Suprapubic skin (tissue), 4 donors: Measurements from ENCODE around the gene CAMK2D. TPM values are rescaled to one million over a fixed set of nuclear protein-coding genes. Genes with fewer than 3 reads are reported as not detected.

Experiments used
- DNase-seq, 2 donors: peaks; one replicate each; pipeline ENCODE4 v3.0.0-alpha.2; 2019; ENCODE audit warnings: low spot score in 2 of 2
- H3K27ac ChIP-seq: fragments of 200-600 bp; sonication (generic); one replicate; pipeline ENCODE4 v1.5.1; 2019
- H3K27me3 ChIP-seq: fragments of 200-600 bp; sonication (generic); one replicate; pipeline ENCODE4 v1.5.1; 2019
- H3K36me3 ChIP-seq: fragments of 200-600 bp; sonication (generic); one replicate; pipeline ENCODE4 v1.5.1; 2019
- H3K4me1 ChIP-seq: fragments of 200-600 bp; sonication (generic); one replicate; pipeline ENCODE4 v1.5.1; 2019
- H3K4me3 ChIP-seq: fragments of 200-600 bp; sonication (generic); one replicate; pipeline ENCODE4 v1.5.1; 2019; ENCODE audit warnings: mild to moderate bottlenecking
- H3K9me3 ChIP-seq: fragments of 200-600 bp; sonication (generic); one replicate; pipeline ENCODE4 v1.5.1; 2019
- CTCF ChIP-seq, 2 donors: fragments of 200-600 bp in 1 of 2; fragments of 450-650 bp in 1 of 2; sonication (generic) in 1 of 2; IDR thresholded peaks; one replicate each; pipeline ENCODE4 v1.5.1; 2016 to 2019; ENCODE audit warnings: antibody characterized with exemption in 2 of 2, mild to moderate bottlenecking in 1 of 2, moderate library complexity in 1 of 2
- EP300 ChIP-seq: sonication (generic); formaldehyde crosslinking; IDR thresholded peaks from one replicate; pipeline ENCODE4 v1.6.1; 2017; ENCODE audit warnings: antibody characterized with exemption
- POLR2A ChIP-seq, 2 donors: fragments of 450-650 bp; IDR thresholded peaks; one replicate each; pipeline ENCODE4 v1.6.1; 2017; ENCODE audit warnings: antibody characterized with exemption in 2 of 2, mild to moderate bottlenecking in 2 of 2, moderate library complexity in 2 of 2
- POLR2AphosphoS5 ChIP-seq, 3 donors: sonication (generic); formaldehyde crosslinking; IDR thresholded peaks; one replicate each; pipeline ENCODE4 v1.6.1; 2017; ENCODE audit warnings: antibody characterized with exemption in 3 of 3
- WGBS: methylation state at CpG from one replicate; pipeline ENCODE4 v1.1.5; 2018; 5-methylcytosine and 5-hydroxymethylcytosine counted together
- total RNA-seq, 4 donors: library from RNA; depleted of rRNA; stranded (reverse); fragments of >200 nt; gene quantifications; one replicate each; pipeline ENCODE4 v1.1.0, GENCODE V29; 2016

Gene CAMK2D
- total RNA-seq, 4 donors from 2014 or later = 21.5 to 38.2 (median 30.5) TPM

GRCh38 chr4:113423631-113424030, 337.9 kb downstream of the CAMK2D start:
- Histone ChIP-seq H3K4me1 (no peaks in the 10 kb centered on the region), H3K27ac (no peak overlapping the region), H3K9me3 (no peaks in the 10 kb centered on the region), H3K4me3 (no peak overlapping the region), H3K27me3 (no peaks in the 10 kb centered on the region), H3K36me3 (no peaks in the 10 kb centered on the region)
- no peak for DNase-seq
- TF ChIP-seq POLR2AphosphoS5 (IDR thresholded peaks at IDR 0.05) (no peak), POLR2A (IDR thresholded peaks at IDR 0.05) (no peak), EP300 (no peak), CTCF (IDR thresholded peaks at IDR 0.05) (no peak)
- WGBS = 73% methylated on average over 1 of the region's 1 CpG

- Histone ChIP-seq H3K27me3 (no peaks in the 10 kb centered on the region), H3K27ac (no peak overlapping the region), H3K4me1 (no peaks in the 10 kb centered on the region), H3K4me3 (no peak overlapping the region), H3K9me3 (no peaks in the 10 kb centered on the region), H3K36me3 (no peaks in the 10 kb centered on the region)
- TF ChIP-seq CTCF (IDR thresholded peaks at IDR 0.05) (no peak), EP300 (no peak), POLR2AphosphoS5 (IDR thresholded peaks at IDR 0.05) (no peak), POLR2A (IDR thresholded peaks at IDR 0.05) (no peak)
- DNase-seq = no peak
These were observed 340.6 kb downstream of the CAMK2D start for GRCh38 chr4:113420938-113421337.

- no peak for DNase-seq
- Histone ChIP-seq H3K36me3 (no peaks in the 10 kb centered on the region), H3K4me3 (no peak overlapping the region), H3K27ac (no peak overlapping the region), H3K27me3 (no peaks in the 10 kb centered on the region), H3K4me1 (no peaks in the 10 kb centered on the region), H3K9me3 (no peaks in the 10 kb centered on the region)
- WGBS = 91% methylated on average over 2 of the region's 2 CpGs
- no peak for TF ChIP-seq EP300
- no peak for TF ChIP-seq CTCF (IDR thresholded peaks at IDR 0.05)
- no peak for TF ChIP-seq POLR2A (IDR thresholded peaks at IDR 0.05)
- TF ChIP-seq POLR2AphosphoS5 (IDR thresholded peaks at IDR 0.05) = no peak
These were observed 341.9 kb downstream of the CAMK2D start for GRCh38 chr4:113419631-113420030.

GRCh38 chr4:113411496-113411938, 350.0 kb downstream of the CAMK2D start:
- DNase-seq = no peak

GRCh38 chr4:113410686-113411085, 350.9 kb downstream of the CAMK2D start:
- Histone ChIP-seq H3K27ac (no peak overlapping the region), H3K4me3 (no peak overlapping the region), H3K27me3 (no peaks in the 10 kb centered on the region), H3K9me3 (no peaks in the 10 kb centered on the region), H3K36me3 (no peaks in the 10 kb centered on the region), H3K4me1 (peaks cover 4% of the 10 kb centered on the region)
- no peak for DNase-seq
- TF ChIP-seq EP300 (no peak), POLR2AphosphoS5 (IDR thresholded peaks at IDR 0.05) (no peak), POLR2A (IDR thresholded peaks at IDR 0.05) (no peak)

More at GRCh38 chr4:113411496-113411938, 350.0 kb downstream of the CAMK2D start:
- Histone ChIP-seq H3K4me1 (peaks cover 4% of the 10 kb centered on the region), H3K9me3 (no peaks in the 10 kb centered on the region), H3K27me3 (no peaks in the 10 kb centered on the region), H3K27ac (no peak overlapping the region), H3K4me3 (no peak overlapping the region), H3K36me3 (no peaks in the 10 kb centered on the region)
- 23% methylated on average over 4 of the region's 4 CpGs for WGBS
- TF ChIP-seq POLR2AphosphoS5 (IDR thresholded peaks at IDR 0.05) (no peak), POLR2A (IDR thresholded peaks at IDR 0.05) (no peak), EP300 (no peak), CTCF (IDR thresholded peaks at IDR 0.05) (no peak)

- Histone ChIP-seq H3K9me3 (no peaks in the 10 kb centered on the region), H3K4me1 (peaks cover 4% of the 10 kb centered on the region), H3K36me3 (no peaks in the 10 kb centered on the region), H3K27me3 (no peaks in the 10 kb centered on the region), H3K27ac (no peak overlapping the region), H3K4me3 (no peak overlapping the region)
- 51% methylated on average over 4 of the region's 4 CpGs for WGBS
- no peak for TF ChIP-seq CTCF (IDR thresholded peaks at IDR 0.05)
- TF ChIP-seq POLR2A (IDR thresholded peaks at IDR 0.05) = no peak
- no peak for TF ChIP-seq EP300
- no peak for TF ChIP-seq POLR2AphosphoS5 (IDR thresholded peaks at IDR 0.05)
- DNase-seq = no peak
These were observed 352.4 kb downstream of the CAMK2D start for GRCh38 chr4:113409181-113409580.
